ENCODE results near the gene SLC35D3.

GRCh38 chr6:136914947-136915346, 7.2 kb upstream of the SLC35D3 start:
- TF ChIP-seq, protein P1, sequence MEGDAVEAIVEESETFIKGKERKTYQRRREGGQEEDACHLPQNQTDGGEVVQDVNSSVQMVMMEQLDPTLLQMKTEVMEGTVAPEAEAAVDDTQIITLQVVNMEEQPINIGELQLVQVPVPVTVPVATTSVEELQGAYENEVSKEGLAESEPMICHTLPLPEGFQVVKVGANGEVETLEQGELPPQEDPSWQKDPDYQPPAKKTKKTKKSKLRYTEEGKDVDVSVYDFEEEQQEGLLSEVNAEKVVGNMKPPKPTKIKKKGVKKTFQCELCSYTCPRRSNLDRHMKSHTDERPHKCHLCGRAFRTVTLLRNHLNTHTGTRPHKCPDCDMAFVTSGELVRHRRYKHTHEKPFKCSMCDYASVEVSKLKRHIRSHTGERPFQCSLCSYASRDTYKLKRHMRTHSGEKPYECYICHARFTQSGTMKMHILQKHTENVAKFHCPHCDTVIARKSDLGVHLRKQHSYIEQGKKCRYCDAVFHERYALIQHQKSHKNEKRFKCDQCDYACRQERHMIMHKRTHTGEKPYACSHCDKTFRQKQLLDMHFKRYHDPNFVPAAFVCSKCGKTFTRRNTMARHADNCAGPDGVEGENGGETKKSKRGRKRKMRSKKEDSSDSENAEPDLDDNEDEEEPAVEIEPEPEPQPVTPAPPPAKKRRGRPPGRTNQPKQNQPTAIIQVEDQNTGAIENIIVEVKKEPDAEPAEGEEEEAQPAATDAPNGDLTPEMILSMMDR (IDR thresholded peaks at IDR 0.05): no peak
- no peak for TF ChIP-seq POLR2A (IDR thresholded peaks at IDR 0.05)
